WERI-Rb-1 (cell line): ENCODE results near the gene SYNE2.

ENCODE experiments used
- DNase-seq: peaks from one replicate; pipeline ENCODE4 v3.0.0-alpha.2; 2020
- H3K27ac ChIP-seq: fragments of 250-450 bp; sonication (Bioruptor Pico); 2 replicates; pipeline ENCODE4 v1.5.1; 2020; ENCODE audit warnings: mild to moderate bottlenecking, moderate library complexity
- H3K27me3 ChIP-seq: fragments of 250-450 bp; sonication (Bioruptor Pico); 2 replicates; pipeline ENCODE4 v1.5.1; 2021; ENCODE audit warnings: mild to moderate bottlenecking, low read depth, moderate library complexity; ENCODE audit not compliant: insufficient read depth, severe bottlenecking
- H3K36me3 ChIP-seq: fragments of 250-450 bp; sonication (Bioruptor Pico); 2 replicates; pipeline ENCODE4 v1.5.1; 2020; ENCODE audit warnings: mild to moderate bottlenecking, moderate library complexity
- H3K4me3 ChIP-seq: 2 replicates; pipeline ENCODE4 v1.5.1; 2011; ENCODE audit warnings: low read depth, mild to moderate bottlenecking, control low read depth, low read length
- H3K9me3 ChIP-seq: fragments of 250-450 bp; sonication (Bioruptor Pico); 2 replicates; pipeline ENCODE4 v1.5.1; 2021; ENCODE audit warnings: mild to moderate bottlenecking, moderate library complexity; ENCODE audit not compliant: severe bottlenecking
- TF ChIP-seq, protein P1 (sequence below): IDR thresholded peaks from 2 replicates; pipeline ENCODE4 v1.5.1; 2011; ENCODE audit warnings: low read depth, mild to moderate bottlenecking, control low read depth, inconsistent platforms, low read length

The SYNE2 gene

DNA sequence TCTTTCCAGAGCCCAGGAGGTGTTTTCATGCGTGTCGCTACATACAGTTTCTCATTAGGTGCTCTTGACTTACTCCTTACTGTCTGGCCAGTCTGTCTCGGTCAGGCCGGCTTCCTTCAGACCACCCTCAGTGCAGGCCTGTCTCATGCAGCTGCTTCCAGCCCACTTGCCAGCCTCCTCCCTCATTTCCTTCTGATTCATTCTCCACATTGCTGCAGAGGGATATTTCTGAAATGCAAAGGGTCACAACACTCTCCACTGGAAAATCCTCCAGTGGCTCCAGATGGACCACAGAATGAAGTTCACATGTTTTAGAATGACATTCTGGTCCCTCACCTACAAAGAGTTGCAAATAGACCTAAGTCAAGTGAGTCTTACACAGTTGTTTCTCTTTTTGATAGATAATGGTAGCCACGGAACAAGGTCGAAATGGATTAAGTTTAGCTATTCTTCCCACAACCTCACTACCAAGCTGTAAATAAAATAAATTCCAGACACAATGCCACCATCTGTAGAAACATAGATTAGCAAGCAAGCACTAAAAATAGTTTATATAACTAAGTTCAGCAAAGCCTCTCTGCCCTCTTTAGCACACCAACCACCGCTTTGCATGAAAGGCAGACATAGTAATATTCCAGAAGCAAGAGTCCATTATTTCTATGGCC, 294.5 kb downstream of the SYNE2 start:
- TF ChIP-seq, protein P1, sequence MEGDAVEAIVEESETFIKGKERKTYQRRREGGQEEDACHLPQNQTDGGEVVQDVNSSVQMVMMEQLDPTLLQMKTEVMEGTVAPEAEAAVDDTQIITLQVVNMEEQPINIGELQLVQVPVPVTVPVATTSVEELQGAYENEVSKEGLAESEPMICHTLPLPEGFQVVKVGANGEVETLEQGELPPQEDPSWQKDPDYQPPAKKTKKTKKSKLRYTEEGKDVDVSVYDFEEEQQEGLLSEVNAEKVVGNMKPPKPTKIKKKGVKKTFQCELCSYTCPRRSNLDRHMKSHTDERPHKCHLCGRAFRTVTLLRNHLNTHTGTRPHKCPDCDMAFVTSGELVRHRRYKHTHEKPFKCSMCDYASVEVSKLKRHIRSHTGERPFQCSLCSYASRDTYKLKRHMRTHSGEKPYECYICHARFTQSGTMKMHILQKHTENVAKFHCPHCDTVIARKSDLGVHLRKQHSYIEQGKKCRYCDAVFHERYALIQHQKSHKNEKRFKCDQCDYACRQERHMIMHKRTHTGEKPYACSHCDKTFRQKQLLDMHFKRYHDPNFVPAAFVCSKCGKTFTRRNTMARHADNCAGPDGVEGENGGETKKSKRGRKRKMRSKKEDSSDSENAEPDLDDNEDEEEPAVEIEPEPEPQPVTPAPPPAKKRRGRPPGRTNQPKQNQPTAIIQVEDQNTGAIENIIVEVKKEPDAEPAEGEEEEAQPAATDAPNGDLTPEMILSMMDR, result no peak
- H3K9me3 ChIP-seq, result no peaks in the 10 kb centered on the region
- H3K36me3 ChIP-seq, result peaks cover 52% of the 10 kb centered on the region
- H3K27me3 ChIP-seq, result no peaks in the 10 kb centered on the region
- DNase-seq, result no peak
- no peak overlapping the region for H3K27ac ChIP-seq
- H3K4me3 ChIP-seq, result no peak overlapping the region

DNA sequence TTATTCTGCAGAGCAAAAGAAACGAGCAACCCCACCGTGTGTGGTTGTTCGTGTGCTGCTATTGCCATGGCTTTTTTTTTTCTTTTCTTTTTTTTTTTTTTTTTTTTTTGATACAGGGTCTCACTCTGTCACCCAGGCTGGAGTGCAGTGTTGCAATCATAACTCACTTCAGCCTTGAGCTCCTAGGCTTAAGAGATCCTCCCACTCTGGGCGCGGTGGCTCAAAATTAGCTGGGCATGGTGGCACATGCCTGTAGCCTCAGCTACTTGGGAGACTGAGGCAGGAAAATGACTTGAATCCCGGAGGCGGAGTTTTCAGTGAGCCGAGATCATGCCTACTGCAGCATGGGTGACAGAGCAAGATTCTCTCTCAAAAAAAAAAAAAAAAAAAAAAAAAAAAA, 297.1 kb downstream of the SYNE2 start:
- peaks cover 39% of the 10 kb centered on the region for H3K36me3 ChIP-seq
- TF ChIP-seq, protein P1, result no peak

GRCh38 chr14:64158608-64159007, 305.8 kb downstream of the SYNE2 start:
- H3K27ac ChIP-seq, result no peak overlapping the region
- peaks cover 28% of the 10 kb centered on the region for H3K36me3 ChIP-seq
- TF ChIP-seq, protein P1, result no peak
- no peak for DNase-seq
- no peak overlapping the region for H3K4me3 ChIP-seq
- no peaks in the 10 kb centered on the region for H3K9me3 ChIP-seq
- no peaks in the 10 kb centered on the region for H3K27me3 ChIP-seq

More for the DNA sequence above, 297.1 kb downstream of the SYNE2 start:
- no peaks in the 10 kb centered on the region for H3K9me3 ChIP-seq
- no peak overlapping the region for H3K27ac ChIP-seq
- DNase-seq, result no peak
- H3K27me3 ChIP-seq, result no peaks in the 10 kb centered on the region
- no peak overlapping the region for H3K4me3 ChIP-seq

GRCh38 chr14:64159588-64159987, 306.8 kb downstream of the SYNE2 start:
- H3K36me3 ChIP-seq, result peaks cover 33% of the 10 kb centered on the region
- TF ChIP-seq, protein P1, result peak; percentile 21; the same call in 1 of the 2 replicates
- H3K27ac ChIP-seq, result no peak overlapping the region
- no peak overlapping the region for H3K4me3 ChIP-seq
- no peaks in the 10 kb centered on the region for H3K27me3 ChIP-seq
- H3K9me3 ChIP-seq, result no peaks in the 10 kb centered on the region
- DNase-seq, result no peak

DNA sequence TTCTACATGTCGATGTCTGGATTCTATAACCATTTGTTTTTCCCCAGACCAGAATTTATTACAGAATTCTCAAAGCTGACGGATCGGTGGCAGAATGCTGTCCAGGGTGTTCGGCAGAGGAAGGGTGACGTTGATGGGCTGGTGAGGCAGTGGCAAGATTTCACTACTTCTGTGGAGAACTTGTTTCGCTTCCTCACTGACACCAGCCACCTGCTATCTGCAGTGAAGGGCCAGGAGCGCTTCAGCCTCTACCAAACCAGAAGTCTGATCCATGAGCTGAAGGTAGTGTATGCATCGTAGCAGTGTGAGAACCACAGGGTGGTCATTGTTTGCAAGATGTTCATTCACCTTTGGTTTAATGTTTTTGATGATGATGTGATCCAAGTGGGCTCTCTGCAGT, 317.4 kb downstream of the SYNE2 start:
- TF ChIP-seq, protein P1, result no peak
- no peak for DNase-seq
- peaks cover 64% of the 10 kb centered on the region for H3K36me3 ChIP-seq
- no peaks in the 10 kb centered on the region for H3K27me3 ChIP-seq
- no peak overlapping the region for H3K27ac ChIP-seq
- no peak overlapping the region for H3K4me3 ChIP-seq
- H3K9me3 ChIP-seq, result no peaks in the 10 kb centered on the region
